GM19455 (cell line): Measurements from ENCODE around the gene POU2AF1.
"Not testable (repeated sequence)": the region's sequence is repeated elsewhere in the genome, so short reads cannot be mapped to it uniquely, and the experiment has no call there.

Experiments
- ATAC-seq: cut with Tn5 transposase; IDR thresholded peaks from one replicate; pipeline ENCODE4 v1.9.1; 2021; ENCODE audit not compliant: unreplicated experiment

POU2AF1 gene

GRCh38 chr11:111410951-111411350, 31.9 kb upstream of the POU2AF1 start:
- no peak for ATAC-seq

- ATAC-seq: peak; percentile 64
These were observed 30.8 kb upstream of the POU2AF1 start for GRCh38 chr11:111409915-111410314.

- ATAC-seq: peak; percentile 55
These were observed 30.0 kb upstream of the POU2AF1 start for GRCh38 chr11:111408789-111409727.

GRCh38 chr11:111407652-111408051, 28.6 kb upstream of the POU2AF1 start:
- no peak for ATAC-seq

GRCh38 chr11:111406589-111406988, 27.5 kb upstream of the POU2AF1 start:
- no peak for ATAC-seq

- no peak for ATAC-seq
These were observed 27.0 kb upstream of the POU2AF1 start for GRCh38 chr11:111406091-111406490.

- no peak for ATAC-seq
These were observed 26.5 kb upstream of the POU2AF1 start for GRCh38 chr11:111405551-111405950.

- ATAC-seq: no peak
These were observed 24.1 kb upstream of the POU2AF1 start for GRCh38 chr11:111403051-111403726.

- no peak for ATAC-seq
These were observed 23.3 kb upstream of the POU2AF1 start for GRCh38 chr11:111402411-111402810.

- ATAC-seq: not testable (repeated sequence)
These were observed 22.9 kb upstream of the POU2AF1 start for GRCh38 chr11:111401957-111402356.

GRCh38 chr11:111400595-111400994, 21.5 kb upstream of the POU2AF1 start:
- ATAC-seq: no peak

GRCh38 chr11:111399187-111400031, 20.3 kb upstream of the POU2AF1 start:
- no peak for ATAC-seq

- no peak for ATAC-seq
These were observed 18.0 kb upstream of the POU2AF1 start for GRCh38 chr11:111397034-111397433.

GRCh38 chr11:111395749-111396148, 16.7 kb upstream of the POU2AF1 start:
- ATAC-seq: no peak

GRCh38 chr11:111395081-111395480, 16.0 kb upstream of the POU2AF1 start:
- no peak for ATAC-seq

GRCh38 chr11:111394147-111394546, 15.1 kb upstream of the POU2AF1 start:
- not testable (repeated sequence) for ATAC-seq

GRCh38 chr11:111393585-111393984, 14.5 kb upstream of the POU2AF1 start:
- no peak for ATAC-seq

- no peak for ATAC-seq
These were observed 14.0 kb upstream of the POU2AF1 start for GRCh38 chr11:111393096-111393495.

- ATAC-seq: no peak
These were observed 13.5 kb upstream of the POU2AF1 start for GRCh38 chr11:111392552-111392951.

- no peak for ATAC-seq
These were observed 12.5 kb upstream of the POU2AF1 start for GRCh38 chr11:111391328-111392124.
